HepG2 (cell line): ENCODE data around the gene ZG16.

Experiments
- GABPA ChIP-seq, 2 experiments: IDR thresholded peaks; 2 replicates each; pipeline ENCODE4 v1.6.1; 2011 to 2016; ENCODE audit warnings: low read depth in 2 of 2, low read length in 1 of 2, missing biosample characterization in 1 of 2, missing genetic modification characterization in 1 of 2
- HNRNPH1 ChIP-seq: fragments of 200-400 bp; formaldehyde crosslinking; optimal IDR thresholded peaks from 2 replicates; pipeline ENCODE3; 2017; ENCODE audit warnings: mild to moderate bottlenecking, low read depth, low read length
- MAFF ChIP-seq: IDR thresholded peaks from 2 replicates; pipeline ENCODE4 v1.6.1; 2011; ENCODE audit warnings: low read depth, low read length, improper control_type of control experiment
- RCOR2 ChIP-seq: IDR thresholded peaks from 2 replicates; pipeline ENCODE4 v1.6.1; 2016; ENCODE audit warnings: missing biosample characterization, missing genetic modification reagents
- TBL1XR1 ChIP-seq: fragments of 150-350 bp; IDR thresholded peaks from 2 replicates; pipeline ENCODE4 v1.6.1; 2014; ENCODE audit warnings: borderline replicate concordance, low read length; ENCODE audit not compliant: partially characterized antibody
- ZMYM2 ChIP-seq: sonication (generic); formaldehyde crosslinking; IDR thresholded peaks from 2 replicates; pipeline ENCODE4 v1.8.0; 2022; ENCODE audit warnings: mild to moderate bottlenecking, missing genetic modification reagents
- TF ChIP-seq, protein P1 (sequence below): sonication (generic); formaldehyde crosslinking; IDR thresholded peaks from 2 replicates; pipeline ENCODE4 v1.5.1; 2020; ENCODE audit warnings: mild to moderate bottlenecking, moderate library complexity, missing genetic modification reagents
- TF ChIP-seq, protein P2 (sequence below): sonication (generic); formaldehyde crosslinking; IDR thresholded peaks from 2 replicates; pipeline ENCODE4 v1.5.0; 2020; ENCODE audit warnings: mild to moderate bottlenecking, missing genetic modification reagents, moderate library complexity

DNA sequence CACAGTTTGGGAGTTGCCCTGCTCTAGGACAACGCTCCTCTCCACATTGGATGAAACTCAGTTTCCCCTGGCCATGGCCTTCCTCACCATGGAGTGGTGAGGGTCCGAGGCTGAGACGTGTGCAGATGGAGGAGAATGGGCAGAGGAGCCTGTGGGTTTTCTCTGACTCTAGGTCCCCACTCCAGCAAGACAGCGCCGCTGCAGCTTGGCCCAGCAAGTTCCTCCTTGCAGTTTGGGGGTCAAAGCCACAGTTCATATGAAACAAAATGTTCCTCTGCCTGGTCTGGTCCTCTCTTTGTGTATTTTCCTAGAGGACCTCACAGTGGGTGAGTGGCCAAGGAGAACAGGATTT is 34.6 kb upstream of the ZG16 start:
- TF ChIP-seq RCOR2 (CRISPR knock-in tag) (no peak), MAFF (no peak), TBL1XR1 (no peak), HNRNPH1 (no peak), ZMYM2 (CRISPR knock-in tag) (no peak), GABPA (IDR thresholded peaks at IDR 0.05; ENCODE audit: low read depth, low read length) (no peak), GABPA (CRISPR knock-in tag; IDR thresholded peaks at IDR 0.05; ENCODE audit: low read depth) (no peak)
- TF ChIP-seq, protein P1, sequence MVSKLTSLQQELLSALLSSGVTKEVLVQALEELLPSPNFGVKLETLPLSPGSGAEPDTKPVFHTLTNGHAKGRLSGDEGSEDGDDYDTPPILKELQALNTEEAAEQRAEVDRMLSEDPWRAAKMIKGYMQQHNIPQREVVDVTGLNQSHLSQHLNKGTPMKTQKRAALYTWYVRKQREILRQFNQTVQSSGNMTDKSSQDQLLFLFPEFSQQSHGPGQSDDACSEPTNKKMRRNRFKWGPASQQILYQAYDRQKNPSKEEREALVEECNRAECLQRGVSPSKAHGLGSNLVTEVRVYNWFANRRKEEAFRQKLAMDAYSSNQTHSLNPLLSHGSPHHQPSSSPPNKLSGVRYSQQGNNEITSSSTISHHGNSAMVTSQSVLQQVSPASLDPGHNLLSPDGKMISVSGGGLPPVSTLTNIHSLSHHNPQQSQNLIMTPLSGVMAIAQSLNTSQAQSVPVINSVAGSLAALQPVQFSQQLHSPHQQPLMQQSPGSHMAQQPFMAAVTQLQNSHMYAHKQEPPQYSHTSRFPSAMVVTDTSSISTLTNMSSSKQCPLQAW: no peak
- TF ChIP-seq, protein P2, sequence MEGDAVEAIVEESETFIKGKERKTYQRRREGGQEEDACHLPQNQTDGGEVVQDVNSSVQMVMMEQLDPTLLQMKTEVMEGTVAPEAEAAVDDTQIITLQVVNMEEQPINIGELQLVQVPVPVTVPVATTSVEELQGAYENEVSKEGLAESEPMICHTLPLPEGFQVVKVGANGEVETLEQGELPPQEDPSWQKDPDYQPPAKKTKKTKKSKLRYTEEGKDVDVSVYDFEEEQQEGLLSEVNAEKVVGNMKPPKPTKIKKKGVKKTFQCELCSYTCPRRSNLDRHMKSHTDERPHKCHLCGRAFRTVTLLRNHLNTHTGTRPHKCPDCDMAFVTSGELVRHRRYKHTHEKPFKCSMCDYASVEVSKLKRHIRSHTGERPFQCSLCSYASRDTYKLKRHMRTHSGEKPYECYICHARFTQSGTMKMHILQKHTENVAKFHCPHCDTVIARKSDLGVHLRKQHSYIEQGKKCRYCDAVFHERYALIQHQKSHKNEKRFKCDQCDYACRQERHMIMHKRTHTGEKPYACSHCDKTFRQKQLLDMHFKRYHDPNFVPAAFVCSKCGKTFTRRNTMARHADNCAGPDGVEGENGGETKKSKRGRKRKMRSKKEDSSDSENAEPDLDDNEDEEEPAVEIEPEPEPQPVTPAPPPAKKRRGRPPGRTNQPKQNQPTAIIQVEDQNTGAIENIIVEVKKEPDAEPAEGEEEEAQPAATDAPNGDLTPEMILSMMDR (CRISPR knock-in tag): no peak
